ENCODE results near the gene ACYP2.

ACYP2 gene

DNA sequence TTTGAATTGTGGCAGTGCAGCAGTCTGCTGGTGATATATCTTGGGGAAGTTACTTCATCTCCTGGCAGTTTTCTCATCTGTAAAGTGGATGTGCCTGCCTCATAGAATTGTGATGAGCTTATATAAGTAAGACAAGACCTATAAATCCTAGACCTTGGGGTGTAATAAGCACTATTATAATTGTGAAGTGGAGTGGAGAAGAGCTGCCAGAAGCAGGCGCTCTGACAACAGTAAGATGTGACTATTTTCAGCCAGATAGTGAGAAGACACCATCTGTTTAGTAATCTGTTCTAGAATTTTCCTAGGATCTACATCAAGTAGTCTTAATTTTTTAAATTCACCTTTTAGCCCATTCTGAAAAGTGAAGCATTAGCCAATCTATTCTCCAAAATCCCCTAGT lies 226.2 kb downstream of the ACYP2 start (continued):
- TF ChIP-seq BACH2 (CRISPR knock-in tag; IDR thresholded peaks at IDR 0.05; ENCODE audit: borderline replicate concordance) (no peak), TOX (CRISPR knock-in tag; IDR thresholded peaks at IDR 0.05; ENCODE audit: borderline replicate concordance) (no peak), ZC3H10 (CRISPR knock-in tag; IDR thresholded peaks at IDR 0.05) (no peak), OSR1 (CRISPR knock-in tag; IDR thresholded peaks at IDR 0.05) (no peak), TCF4 (CRISPR knock-in tag; IDR thresholded peaks at IDR 0.05; ENCODE audit: borderline replicate concordance) (no peak), ZFP30 (CRISPR knock-in tag; IDR thresholded peaks at IDR 0.05) (no peak)

DNA sequence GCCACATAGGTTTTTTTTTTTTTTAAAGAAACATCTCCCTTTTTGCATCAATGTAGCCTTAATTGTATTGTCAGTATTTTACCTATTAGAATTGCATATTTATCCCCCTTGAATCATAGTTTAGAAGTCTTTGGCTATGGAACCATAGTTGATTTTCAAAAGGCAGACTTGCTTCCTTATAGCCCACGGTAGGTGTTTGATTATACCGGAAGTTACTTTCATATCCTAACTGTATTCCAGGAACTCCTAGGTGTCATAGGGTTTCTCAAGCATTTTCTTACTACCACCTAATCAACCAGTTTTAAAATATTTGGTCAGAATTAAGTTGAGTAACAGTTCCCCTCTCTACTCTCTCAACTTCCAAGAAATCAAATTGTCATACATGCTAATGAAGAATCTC lies 227.2 kb downstream of the ACYP2 start:
- no peak for ATAC-seq

DNA sequence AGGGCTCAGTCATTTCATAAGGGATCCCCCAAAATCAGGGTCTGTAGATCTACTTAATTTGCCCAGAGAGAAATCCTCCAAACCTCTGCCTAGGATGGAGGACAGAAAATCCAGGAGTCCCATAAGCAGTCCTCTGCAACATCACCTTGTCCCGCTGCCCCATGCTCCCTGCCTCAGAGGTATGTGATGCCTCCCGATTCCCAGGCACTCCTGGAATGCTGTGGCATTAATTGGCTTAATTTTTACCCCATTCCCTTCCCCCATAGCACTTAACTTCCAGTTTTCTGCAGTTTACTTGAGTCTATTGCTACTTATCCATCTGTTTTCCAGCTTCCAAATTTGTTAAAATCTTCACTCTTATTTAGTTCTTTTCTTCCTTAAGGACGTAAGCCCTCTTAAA lies 232.2 kb downstream of the ACYP2 start:
- TF ChIP-seq ESRRG (CRISPR knock-in tag; IDR thresholded peaks at IDR 0.05) = no peak
- no peak for TF ChIP-seq SNAI2 (CRISPR knock-in tag; IDR thresholded peaks at IDR 0.05)
- TF ChIP-seq TOX (CRISPR knock-in tag; IDR thresholded peaks at IDR 0.05; ENCODE audit: borderline replicate concordance) = no peak
- no peak for TF ChIP-seq PPARA (CRISPR knock-in tag; IDR thresholded peaks at IDR 0.05; ENCODE audit: borderline replicate concordance)
- TF ChIP-seq GLIS3 (CRISPR knock-in tag; IDR thresholded peaks at IDR 0.05) = no peak
- no peak for ATAC-seq

More for the DNA sequence above, 227.2 kb downstream of the ACYP2 start:
- TF ChIP-seq ARNTL (CRISPR knock-in tag; IDR thresholded peaks at IDR 0.05; ENCODE audit: borderline replicate concordance, low read depth) (no peak), GLIS3 (CRISPR knock-in tag; IDR thresholded peaks at IDR 0.05) (no peak), TOX (CRISPR knock-in tag; IDR thresholded peaks at IDR 0.05; ENCODE audit: borderline replicate concordance) (no peak), ZC3H10 (CRISPR knock-in tag; IDR thresholded peaks at IDR 0.05) (no peak)
- TF ChIP-seq, protein P1, sequence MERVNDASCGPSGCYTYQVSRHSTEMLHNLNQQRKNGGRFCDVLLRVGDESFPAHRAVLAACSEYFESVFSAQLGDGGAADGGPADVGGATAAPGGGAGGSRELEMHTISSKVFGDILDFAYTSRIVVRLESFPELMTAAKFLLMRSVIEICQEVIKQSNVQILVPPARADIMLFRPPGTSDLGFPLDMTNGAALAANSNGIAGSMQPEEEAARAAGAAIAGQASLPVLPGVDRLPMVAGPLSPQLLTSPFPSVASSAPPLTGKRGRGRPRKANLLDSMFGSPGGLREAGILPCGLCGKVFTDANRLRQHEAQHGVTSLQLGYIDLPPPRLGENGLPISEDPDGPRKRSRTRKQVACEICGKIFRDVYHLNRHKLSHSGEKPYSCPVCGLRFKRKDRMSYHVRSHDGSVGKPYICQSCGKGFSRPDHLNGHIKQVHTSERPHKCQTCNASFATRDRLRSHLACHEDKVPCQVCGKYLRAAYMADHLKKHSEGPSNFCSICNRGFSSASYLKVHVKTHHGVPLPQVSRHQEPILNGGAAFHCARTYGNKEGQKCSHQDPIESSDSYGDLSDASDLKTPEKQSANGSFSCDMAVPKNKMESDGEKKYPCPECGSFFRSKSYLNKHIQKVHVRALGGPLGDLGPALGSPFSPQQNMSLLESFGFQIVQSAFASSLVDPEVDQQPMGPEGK (CRISPR knock-in tag; IDR thresholded peaks at IDR 0.05; ENCODE audit: borderline replicate concordance) = no peak

DNA sequence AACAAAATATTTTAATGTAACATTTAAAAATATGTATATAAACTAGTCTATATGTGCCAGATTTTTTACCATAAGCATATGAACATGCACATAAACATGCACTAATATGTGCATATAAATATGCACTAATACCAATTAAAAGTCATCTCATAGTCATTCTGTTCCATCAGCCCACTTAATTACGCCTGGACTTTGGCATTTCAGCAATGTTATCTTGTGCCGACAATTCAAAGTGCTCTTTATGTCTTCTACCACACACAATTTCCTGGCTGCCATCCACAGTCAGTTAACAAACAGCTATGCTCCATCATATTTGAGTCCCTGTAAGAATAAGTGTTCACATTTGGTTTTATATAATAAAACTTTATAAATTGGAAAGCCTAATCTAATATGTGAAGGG lies 233.2 kb downstream of the ACYP2 start:
- no peak for ATAC-seq
- TF ChIP-seq GLIS3 (CRISPR knock-in tag; IDR thresholded peaks at IDR 0.05) = no peak
- peak; percentile 71; the same call in 1 of the 2 replicates for TF ChIP-seq ESRRG (CRISPR knock-in tag; IDR thresholded peaks at IDR 0.05)
- TF ChIP-seq CSDC2 (CRISPR knock-in tag; IDR thresholded peaks at IDR 0.05) = no peak
- TF ChIP-seq ZFP3 (CRISPR knock-in tag; IDR thresholded peaks at IDR 0.05) = 0 out of 2 replicates have a peak, but pooled peaks have one; percentile 23
- TF ChIP-seq PPARA (CRISPR knock-in tag; IDR thresholded peaks at IDR 0.05; ENCODE audit: borderline replicate concordance) = no peak
- TF ChIP-seq ZNF70 (CRISPR knock-in tag; IDR thresholded peaks at IDR 0.05) = no peak
- no peak for TF ChIP-seq TOX (CRISPR knock-in tag; IDR thresholded peaks at IDR 0.05; ENCODE audit: borderline replicate concordance)
- TF ChIP-seq ZC3H10 (CRISPR knock-in tag; IDR thresholded peaks at IDR 0.05) = no peak
- no peak for TF ChIP-seq TCF4 (CRISPR knock-in tag; IDR thresholded peaks at IDR 0.05; ENCODE audit: borderline replicate concordance)
- TF ChIP-seq SNAI2 (CRISPR knock-in tag; IDR thresholded peaks at IDR 0.05) = no peak
- TF ChIP-seq, protein P2, sequence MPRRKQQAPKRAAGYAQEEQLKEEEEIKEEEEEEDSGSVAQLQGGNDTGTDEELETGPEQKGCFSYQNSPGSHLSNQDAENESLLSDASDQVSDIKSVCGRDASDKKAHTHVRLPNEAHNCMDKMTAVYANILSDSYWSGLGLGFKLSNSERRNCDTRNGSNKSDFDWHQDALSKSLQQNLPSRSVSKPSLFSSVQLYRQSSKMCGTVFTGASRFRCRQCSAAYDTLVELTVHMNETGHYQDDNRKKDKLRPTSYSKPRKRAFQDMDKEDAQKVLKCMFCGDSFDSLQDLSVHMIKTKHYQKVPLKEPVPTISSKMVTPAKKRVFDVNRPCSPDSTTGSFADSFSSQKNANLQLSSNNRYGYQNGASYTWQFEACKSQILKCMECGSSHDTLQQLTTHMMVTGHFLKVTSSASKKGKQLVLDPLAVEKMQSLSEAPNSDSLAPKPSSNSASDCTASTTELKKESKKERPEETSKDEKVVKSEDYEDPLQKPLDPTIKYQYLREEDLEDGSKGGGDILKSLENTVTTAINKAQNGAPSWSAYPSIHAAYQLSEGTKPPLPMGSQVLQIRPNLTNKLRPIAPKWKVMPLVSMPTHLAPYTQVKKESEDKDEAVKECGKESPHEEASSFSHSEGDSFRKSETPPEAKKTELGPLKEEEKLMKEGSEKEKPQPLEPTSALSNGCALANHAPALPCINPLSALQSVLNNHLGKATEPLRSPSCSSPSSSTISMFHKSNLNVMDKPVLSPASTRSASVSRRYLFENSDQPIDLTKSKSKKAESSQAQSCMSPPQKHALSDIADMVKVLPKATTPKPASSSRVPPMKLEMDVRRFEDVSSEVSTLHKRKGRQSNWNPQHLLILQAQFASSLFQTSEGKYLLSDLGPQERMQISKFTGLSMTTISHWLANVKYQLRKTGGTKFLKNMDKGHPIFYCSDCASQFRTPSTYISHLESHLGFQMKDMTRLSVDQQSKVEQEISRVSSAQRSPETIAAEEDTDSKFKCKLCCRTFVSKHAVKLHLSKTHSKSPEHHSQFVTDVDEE (CRISPR knock-in tag; IDR thresholded peaks at IDR 0.05) = no peak
- TF ChIP-seq, protein P3, sequence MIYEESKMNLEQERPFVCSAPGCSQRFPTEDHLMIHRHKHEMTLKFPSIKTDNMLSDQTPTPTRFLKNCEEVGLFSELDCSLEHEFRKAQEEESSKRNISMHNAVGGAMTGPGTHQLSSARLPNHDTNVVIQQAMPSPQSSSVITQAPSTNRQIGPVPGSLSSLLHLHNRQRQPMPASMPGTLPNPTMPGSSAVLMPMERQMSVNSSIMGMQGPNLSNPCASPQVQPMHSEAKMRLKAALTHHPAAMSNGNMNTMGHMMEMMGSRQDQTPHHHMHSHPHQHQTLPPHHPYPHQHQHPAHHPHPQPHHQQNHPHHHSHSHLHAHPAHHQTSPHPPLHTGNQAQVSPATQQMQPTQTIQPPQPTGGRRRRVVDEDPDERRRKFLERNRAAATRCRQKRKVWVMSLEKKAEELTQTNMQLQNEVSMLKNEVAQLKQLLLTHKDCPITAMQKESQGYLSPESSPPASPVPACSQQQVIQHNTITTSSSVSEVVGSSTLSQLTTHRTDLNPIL (CRISPR knock-in tag; IDR thresholded peaks at IDR 0.05; ENCODE audit: low read depth) = peak; percentile 80
- TF ChIP-seq ISL1 (CRISPR knock-in tag; IDR thresholded peaks at IDR 0.05) = peak; percentile 96
- TF ChIP-seq ARNTL (CRISPR knock-in tag; IDR thresholded peaks at IDR 0.05; ENCODE audit: borderline replicate concordance, low read depth) = no peak
- no peak for TF ChIP-seq ZFP30 (CRISPR knock-in tag; IDR thresholded peaks at IDR 0.05)
- TF ChIP-seq, protein P4, sequence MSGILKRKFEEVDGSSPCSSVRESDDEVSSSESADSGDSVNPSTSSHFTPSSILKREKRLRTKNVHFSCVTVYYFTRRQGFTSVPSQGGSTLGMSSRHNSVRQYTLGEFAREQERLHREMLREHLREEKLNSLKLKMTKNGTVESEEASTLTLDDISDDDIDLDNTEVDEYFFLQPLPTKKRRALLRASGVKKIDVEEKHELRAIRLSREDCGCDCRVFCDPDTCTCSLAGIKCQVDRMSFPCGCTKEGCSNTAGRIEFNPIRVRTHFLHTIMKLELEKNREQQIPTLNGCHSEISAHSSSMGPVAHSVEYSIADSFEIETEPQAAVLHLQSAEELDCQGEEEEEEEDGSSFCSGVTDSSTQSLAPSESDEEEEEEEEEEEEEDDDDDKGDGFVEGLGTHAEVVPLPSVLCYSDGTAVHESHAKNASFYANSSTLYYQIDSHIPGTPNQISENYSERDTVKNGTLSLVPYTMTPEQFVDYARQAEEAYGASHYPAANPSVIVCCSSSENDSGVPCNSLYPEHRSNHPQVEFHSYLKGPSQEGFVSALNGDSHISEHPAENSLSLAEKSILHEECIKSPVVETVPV (CRISPR knock-in tag; IDR thresholded peaks at IDR 0.05) = no peak
